ENCODE results near the gene MYMX.
A peak's percentile ranks its signal among the peaks of the same experiment; 100 is the strongest.
"Not testable (repeated sequence)": the region's sequence is repeated elsewhere in the genome, so short reads cannot be mapped to it uniquely, and the experiment has no call there.

The MYMX gene

DNA sequence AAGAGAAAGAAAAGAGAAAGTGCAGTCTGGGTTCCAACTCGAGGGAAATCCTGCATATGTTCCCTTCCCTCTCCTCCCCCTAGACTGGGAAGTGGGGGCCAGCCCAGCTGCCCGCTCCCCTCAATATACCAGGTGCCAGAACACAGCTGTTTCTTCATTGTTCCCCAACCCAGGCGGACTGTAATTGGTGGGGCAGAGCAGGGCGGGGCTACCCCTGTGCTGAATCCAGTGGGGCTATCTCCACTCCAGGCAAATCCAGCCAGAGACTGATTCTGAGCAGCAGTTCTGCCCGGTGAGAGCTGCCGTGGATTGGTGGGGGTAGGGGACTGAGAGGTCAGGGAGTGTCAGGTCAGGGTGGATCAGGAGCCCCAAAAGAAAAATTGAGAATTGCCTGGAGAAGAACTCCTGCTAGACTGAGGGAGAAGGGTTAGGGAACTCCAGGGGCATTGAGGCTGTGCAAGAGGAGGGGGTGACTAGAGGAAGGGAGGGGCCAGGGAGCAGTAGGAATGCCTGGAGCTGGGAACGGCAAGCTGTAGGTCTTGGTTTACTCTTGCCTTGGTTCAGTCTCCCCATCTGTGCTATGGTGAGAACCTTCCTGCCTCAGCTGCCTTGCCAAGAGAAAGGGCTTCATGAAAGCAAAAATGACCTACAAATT, at the start of gene MYMX:
Gene MYMX, plus strand, starts transcription at position 250 of the 655 bp plus-strand sequence. CDS start 546 bp downstream, outside the sequence.
- DNase-seq (ENCODE audit: low read depth): no peak

DNA sequence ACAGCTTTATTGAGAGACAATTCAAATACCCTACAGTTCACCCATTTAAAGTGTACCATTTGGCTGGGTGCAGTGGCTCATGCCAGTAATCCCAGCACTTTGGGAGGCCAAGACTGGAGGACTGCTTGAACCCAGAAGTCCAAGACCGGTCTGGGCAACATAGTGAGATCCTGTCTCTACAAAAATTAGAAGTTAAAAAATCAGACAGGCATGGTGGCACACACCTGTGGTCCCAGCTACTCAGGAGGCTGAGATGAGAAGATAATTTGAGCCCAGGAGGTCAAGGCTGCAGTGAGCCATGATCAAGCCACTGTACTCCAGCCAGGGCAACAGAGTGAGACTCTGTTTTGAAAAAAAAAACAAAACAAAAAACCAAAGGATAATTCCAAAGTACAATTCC, 49.2 kb upstream of the MYMX start:
- no peak for DNase-seq (ENCODE audit: low read depth)

DNA sequence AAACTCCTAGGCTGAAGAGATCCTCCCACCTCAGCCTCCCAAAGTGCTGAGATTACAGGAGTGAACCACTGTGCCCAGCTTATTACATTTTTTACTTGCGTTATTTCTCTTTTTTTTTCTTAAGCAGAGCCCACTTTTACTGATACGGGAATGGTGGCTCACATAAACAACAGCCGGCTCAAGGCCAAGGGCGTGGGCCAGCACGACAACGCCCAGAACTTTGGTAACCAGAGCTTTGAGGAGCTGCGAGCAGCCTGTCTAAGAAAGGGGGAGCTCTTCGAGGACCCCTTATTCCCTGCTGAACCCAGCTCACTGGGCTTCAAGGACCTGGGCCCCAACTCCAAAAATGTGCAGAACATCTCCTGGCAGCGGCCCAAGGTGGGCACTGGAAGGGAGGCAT, 47.6 kb upstream of the MYMX start:
- DNase-seq (ENCODE audit: low read depth): no peak

DNA sequence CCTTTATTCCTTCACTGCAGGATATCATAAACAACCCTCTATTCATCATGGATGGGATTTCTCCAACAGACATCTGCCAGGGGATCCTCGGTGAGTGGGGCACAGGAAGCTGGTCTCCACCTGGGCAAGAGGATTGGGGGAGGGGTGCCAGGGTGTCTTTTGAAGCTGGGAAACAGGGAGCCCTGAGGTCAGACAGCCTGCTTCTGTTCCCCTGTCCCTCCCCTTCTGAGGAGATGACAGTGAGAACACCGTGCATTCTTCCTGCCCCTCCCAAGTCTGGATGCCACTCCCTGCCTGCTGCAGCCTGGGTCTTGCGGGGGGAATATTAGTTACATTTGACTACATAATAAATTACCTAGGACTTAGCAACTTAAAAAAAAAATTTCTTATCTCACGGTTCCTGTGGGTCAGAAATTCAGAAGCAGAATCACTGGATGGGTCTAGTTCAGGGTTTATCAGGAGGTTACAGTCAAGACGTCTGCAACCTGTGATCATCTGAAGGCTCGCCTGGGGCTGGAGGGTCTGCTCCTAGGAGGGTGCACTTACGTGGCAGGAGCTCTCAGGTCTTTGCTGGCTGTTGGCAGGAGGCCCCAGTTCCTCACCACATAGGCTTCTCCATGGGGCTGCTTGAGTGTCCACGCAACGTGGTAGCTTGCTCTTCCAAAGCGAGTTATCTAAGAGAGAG, 46.7 kb upstream of the MYMX start:
- no peak for DNase-seq (ENCODE audit: low read depth)

DNA sequence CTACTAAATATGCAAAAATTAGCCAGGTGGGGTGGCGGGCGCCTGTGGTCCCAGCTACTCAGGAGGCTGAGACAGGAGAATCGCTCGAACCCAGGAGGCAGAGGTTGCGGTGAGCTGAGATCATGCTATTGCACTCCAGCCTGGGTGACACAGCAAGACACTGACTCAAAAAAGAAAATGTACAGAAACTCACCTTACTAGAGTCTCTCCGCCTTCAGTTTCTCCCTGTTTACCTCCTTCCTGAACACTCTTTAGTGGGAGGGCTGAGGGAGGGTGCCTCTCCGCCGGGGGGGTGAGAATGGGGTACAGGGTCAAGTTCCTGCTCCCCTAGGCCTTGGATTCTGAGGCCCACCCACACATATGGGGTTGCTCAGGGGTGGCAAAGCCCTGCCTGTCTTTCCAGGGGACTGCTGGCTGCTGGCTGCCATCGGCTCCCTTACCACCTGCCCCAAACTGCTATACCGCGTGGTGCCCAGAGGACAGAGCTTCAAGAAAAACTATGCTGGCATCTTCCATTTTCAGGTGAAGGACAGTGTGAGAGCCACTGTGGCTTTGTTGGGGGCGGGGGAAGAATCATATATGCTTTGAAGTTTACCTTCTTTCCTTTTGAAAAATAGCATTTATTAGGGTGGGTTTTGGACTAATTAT, 44.7 kb upstream of the MYMX start:
- DNase-seq (ENCODE audit: low read depth): no peak

DNA sequence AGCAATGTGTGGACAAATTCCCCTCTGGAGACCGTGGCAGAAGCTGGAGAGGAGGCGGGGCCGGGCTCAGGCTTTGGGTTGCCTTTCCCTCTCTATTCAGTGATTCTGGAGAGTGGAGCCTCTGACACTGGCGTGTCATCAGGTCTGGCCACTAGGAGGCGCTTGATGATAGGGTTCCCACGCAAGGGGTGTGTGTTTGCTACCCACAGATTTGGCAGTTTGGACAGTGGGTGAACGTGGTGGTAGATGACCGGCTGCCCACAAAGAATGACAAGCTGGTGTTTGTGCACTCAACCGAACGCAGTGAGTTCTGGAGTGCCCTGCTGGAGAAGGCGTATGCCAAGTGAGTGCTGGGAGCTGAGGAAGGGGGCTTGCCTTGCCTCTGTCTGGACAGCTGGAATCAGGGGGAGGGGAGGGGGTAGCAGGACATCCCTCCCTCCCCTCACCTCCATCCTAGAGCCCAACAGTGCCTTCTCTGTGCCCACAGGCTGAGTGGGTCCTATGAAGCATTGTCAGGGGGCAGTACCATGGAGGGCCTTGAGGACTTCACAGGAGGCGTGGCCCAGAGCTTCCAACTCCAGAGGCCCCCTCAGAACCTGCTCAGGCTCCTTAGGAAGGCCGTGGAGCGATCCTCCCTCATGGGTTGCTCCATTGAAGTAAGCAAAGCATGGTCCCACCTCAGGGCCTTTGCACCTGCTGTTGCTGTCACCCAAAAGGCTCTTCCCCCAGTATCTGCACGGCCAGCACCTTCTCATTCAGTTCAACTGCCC, 43.8 kb upstream of the MYMX start:
- DNase-seq (ENCODE audit: low read depth): peak; percentile 61

DNA sequence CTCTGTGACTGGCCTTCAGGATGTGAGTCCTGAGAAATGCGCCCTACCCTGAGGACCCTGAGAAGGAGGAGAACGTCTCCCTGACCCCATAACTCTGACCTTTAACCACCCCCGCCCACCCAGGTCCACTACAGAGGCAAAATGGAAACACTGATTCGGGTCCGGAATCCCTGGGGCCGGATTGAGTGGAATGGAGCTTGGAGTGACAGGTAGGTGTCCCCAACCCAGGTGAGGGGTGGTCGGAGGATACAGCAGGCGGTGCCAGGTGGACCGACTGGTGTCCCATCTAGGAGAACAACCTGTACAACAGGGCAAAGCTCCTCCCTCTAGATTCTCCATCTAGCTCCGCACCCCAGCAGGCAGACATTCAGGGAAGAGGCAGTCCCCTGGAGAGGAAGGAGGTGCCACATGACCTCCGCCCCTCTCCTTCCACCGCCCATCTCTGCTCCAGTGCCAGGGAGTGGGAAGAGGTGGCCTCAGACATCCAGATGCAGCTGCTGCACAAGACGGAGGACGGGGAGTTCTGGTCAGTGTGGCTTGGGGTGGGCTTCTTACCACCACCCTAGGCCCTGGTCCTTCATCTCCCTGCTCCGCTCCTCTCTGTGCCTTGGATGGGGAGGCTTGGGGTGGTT, 40.5 kb upstream of the MYMX start:
- DNase-seq (ENCODE audit: low read depth): no peak

DNA sequence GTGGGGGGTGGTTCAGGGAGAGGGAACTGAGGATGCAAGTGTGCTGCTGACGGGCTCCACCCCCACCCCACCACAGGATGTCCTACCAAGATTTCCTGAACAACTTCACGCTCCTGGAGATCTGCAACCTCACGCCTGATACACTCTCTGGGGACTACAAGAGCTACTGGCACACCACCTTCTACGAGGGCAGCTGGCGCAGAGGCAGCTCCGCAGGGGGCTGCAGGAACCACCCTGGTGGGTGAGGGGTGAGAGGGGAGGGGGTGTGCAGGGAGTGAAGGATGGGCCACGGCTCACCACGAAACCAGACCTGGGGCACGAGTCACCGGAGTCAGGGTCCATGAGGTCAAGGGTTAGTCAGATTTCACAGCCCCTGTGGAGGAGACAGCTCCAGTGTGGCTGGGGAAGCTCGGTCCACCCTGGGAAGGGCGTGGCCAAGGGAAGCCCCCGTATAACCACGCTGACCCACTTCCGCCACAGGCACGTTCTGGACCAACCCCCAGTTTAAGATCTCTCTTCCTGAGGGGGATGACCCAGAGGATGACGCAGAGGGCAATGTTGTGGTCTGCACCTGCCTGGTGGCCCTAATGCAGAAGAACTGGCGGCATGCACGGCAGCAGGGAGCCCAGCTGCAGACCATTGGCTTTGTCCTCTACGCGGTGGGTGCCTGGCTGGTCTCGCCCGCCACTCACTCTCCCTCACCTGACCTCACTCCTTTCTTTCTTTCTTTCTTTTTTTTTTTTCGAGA, 39.8 kb upstream of the MYMX start:
- DNase-seq (ENCODE audit: low read depth): no peak

DNA sequence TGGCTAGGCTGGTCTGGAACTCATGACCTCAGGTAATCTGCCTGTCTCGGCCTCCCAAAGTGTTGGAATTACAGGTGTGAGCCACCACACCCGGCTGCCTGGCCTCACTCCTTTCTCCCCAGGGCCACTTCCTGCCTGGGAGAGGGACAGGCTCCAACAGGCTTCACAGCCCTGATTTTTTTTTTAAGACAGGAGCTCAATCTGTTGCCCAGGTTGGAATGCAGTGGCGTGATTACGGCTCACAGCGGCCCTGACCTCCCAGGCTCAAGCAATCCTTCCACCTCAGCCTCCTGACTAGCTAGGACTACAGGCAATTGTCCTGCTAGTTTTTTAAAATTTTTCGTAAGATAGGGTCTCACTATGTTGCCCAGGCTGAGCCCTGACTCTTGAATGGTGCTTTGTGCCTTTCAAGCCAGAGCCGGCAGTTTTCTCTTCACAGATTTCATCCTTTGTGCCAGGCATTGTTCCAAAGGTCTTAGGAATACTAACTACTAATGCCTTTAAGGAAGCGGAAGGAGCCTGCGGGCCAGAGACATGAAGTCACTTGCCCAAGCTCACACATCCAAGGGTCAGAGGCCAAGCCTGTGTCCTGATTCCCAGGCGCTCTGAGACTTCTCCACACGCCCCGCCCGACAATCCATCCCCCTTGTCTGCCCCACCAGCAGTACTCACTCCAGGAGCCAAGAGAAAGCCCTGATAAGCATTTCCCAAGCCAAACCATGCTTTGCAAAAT, 38.9 kb upstream of the MYMX start:
- peak; percentile 51 for DNase-seq (ENCODE audit: low read depth)

DNA sequence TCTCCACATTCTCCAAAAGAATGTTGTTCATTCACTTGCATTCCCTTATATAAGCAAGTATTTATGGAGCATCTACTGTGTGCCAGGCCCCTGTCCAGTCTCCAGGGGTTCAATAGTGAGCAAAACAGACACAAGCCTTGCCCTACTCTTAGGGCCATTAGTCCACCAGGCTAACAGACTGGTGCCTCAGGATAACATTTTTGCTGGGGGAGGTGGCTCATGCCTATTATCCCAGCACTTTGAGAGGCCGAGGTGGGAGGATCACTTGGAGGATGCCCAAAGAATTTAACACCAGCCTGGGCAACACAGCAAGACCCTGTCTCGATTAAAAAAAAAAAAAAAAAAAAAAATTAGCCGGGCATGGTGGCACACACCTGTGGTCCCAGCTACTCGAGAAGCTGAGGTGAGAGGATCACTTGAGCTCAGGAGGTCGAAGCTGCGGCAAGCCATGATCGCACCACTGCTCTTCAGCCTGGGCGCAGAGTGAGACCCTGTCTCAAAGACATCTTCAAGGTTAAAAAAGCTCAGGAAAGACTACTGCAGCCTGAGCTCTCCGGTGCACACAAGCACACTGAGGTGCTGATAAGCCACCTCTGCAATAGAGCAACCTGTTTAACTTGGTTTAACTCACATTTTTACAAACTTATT, 38.2 kb upstream of the MYMX start:
- DNase-seq (ENCODE audit: low read depth): no peak

DNA sequence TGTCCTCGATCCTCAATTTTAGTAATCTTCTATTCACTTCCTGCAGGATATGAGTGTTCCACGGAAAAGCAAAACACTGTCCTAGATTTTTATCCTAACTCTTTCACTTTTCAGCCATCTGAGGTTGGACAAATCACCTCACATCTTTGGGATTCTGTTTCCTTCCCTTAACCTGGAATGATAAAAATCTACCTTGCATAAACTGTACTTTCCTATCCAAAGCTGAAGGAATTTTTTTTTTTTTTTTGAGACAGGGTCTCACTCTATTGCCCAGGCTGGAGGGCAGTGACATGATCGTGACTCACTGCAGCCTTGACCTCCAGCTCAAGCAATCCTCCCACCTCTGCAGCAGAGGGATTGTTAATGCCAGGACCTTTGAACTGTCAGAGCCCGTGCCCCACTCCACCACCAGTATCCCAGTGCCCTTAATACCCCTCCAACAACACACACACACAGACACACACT, 37.6 kb upstream of the MYMX start:
- DNase-seq (ENCODE audit: low read depth): no peak

DNA sequence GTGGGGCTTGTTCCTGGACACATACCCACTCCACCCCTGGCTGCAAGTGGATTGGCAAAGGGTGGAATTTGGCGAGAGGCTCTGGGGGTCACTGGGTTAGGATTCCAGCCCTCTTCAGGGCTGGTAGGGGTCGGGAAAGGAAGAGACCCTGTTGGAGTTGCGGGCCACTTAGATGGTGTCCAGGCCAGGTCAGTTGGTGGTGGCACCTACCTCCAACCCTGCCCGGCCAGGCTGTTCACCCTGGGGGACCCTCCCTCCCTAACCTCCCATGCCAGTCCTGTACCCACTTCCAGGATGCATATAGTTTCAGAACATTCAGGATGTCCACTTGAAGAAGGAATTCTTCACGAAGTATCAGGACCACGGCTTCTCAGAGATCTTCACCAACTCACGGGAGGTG, 37.1 kb upstream of the MYMX start:
- DNase-seq (ENCODE audit: low read depth): no peak

DNA sequence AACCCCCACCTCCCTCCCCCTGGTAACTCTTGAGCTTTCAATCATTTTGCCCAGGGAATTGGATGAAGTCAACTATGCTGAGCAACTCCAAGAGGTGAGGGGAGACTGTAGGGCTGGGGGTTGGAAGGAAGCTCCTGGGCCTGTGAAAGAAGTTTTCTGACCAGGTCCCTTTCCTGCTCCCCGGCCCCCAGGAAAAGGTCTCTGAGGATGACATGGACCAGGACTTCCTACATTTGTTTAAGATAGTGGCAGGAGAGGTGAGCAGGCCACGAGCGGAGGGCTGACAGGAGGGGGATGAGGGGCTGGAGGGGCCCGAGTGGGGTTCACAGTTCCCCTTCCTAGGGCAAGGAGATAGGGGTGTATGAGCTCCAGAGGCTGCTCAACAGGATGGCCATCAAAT, 36.3 kb upstream of the MYMX start:
- DNase-seq (ENCODE audit: low read depth): no peak

DNA sequence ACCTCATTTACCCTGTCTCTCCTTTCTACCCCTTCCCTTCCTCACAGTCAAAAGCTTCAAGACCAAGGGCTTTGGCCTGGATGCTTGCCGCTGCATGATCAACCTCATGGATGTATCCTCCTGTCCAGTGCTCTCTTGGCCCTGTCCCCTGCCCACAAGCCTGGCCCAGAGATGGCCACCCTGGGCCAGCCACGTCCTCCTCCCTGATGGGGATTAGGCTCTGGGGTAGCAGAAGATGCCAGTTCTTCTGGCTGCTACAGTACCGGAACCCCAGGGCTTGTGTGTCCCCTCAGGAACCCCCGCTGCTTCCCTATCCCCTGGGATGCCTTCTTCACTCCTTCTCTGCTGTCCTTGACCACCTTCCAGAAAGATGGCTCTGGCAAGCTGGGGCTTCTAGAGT, 35.8 kb upstream of the MYMX start:
- no peak for DNase-seq (ENCODE audit: low read depth)

DNA sequence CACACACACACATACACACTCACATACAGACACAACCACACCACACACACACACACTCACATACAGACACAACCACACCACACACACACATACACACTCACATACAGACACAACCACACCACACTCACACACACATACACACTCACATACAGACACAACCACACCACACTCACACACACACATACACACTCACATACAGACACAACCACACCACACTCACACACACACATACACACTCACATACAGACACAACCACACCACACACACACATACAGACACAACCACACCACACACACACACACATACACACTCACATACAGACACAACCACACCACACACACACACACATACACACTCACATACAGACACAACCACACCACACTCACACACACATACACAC, 34.9 kb upstream of the MYMX start:
- not testable (repeated sequence) for DNase-seq (ENCODE audit: low read depth)

DNA sequence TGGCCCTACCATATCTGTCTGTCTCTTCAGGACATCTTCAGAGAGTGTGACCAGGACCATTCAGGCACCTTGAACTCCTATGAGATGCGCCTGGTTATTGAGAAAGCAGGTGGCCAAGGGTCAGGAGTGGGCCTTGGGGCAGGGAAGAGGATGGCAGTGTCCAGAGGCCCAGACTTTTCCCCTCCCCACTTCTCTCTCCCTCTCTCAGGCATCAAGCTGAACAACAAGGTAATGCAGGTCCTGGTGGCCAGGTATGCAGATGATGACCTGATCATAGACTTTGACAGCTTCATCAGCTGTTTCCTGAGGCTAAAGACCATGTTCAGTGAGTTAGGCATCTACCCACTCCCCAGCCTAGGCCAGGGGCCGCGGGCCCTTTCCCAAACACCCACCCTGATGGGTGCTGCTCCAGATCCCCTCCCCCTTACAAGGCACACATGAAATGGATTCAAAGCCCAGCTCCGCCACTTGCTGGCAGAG, 33.8 kb upstream of the MYMX start:
- no peak for DNase-seq (ENCODE audit: low read depth)

DNA sequence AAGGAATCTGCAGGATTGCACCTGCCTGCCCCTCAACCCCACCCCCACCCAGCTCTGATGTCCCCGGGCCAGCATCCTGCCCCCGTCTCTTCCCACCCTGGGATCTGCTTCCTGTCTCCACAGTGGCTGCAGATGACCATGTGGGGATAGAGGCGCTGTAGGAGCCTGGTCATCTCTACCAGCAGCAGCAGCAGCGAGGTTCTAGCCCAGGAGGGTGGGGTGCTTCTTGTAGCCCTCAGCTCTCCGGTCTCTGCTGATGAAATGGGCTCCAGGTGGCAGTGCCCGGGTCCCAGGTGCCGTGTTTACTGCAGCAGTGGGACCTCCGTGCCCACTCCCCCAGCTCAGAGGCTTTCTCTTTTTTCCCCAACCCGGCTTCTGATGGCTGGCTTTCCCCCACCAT, 32.9 kb upstream of the MYMX start:
- no peak for DNase-seq (ENCODE audit: low read depth)

DNA sequence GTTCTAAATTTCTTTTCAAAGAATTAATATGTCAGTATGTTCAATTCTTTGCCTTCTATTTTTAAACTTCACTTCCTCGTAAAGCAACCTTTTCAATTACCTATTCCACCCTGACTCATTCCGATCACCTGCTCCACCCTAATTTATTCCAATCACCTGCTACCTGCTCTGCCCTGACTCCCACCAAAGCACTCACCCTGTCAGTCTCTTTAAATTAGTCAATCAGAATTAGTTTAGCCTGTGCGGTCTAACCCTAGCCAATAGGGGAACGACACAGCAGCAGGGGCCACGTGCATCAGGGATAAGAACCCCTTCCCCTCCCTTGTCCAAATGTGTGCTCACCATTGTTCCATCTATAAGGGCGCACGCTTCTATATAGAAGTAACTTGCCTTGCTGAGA, 31.4 kb upstream of the MYMX start:
- not testable (repeated sequence) for DNase-seq (ENCODE audit: low read depth)

DNA sequence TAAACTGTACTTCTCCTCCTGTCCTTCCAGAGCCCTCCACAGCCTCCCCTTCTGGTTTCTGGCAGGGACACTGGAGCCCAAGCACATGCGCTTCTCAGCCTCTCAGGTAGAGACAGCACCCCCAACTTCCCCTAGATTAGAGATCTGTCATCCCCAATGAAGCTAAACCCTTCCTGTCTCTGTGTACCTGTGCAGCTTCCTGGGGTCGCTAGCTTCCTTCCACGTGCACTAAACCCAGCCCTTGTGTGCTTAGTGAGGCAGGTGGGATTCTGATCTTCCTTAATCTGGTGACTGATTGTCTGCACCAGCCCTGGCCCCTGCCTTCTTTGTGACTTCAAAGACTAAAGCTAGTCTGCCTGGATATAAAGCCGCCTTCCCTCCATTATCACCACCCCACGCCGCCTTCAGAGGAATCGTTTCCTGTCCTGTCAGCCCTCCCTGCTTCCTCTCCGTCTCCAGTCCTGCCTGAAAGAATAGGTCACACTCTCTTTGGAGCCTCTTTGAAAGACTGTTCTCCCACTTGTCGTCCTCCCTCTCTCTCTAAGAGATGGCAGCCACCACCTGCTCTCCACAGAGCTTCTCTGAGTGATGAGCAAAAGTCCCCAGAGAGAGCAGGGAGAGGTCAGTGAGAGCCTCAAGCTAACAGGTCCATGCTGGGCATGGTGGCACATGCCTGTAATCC, 30.6 kb upstream of the MYMX start:
- no peak for DNase-seq (ENCODE audit: low read depth)
